AG09309 (cell line): ENCODE data around the gene RPL31.

Experiments used
- DNase-seq: peaks from one replicate; pipeline ENCODE4 v3.0.0-alpha.2; 2010; ENCODE audit warnings: low read depth
- H3K4me3 ChIP-seq: 2 replicates; pipeline ENCODE4 v1.5.1; 2011; ENCODE audit warnings: mild to moderate bottlenecking, low read depth, low read length, moderate library complexity; ENCODE audit not compliant: control insufficient read depth
- TF ChIP-seq, protein P1 (sequence below): IDR thresholded peaks from 2 replicates; pipeline ENCODE4 v1.5.1; 2011; ENCODE audit warnings: mild to moderate bottlenecking, low read depth, low read length, inconsistent platforms; ENCODE audit not compliant: insufficient read depth, control insufficient read depth; ENCODE audit errors: missing control alignments

The RPL31 gene

DNA sequence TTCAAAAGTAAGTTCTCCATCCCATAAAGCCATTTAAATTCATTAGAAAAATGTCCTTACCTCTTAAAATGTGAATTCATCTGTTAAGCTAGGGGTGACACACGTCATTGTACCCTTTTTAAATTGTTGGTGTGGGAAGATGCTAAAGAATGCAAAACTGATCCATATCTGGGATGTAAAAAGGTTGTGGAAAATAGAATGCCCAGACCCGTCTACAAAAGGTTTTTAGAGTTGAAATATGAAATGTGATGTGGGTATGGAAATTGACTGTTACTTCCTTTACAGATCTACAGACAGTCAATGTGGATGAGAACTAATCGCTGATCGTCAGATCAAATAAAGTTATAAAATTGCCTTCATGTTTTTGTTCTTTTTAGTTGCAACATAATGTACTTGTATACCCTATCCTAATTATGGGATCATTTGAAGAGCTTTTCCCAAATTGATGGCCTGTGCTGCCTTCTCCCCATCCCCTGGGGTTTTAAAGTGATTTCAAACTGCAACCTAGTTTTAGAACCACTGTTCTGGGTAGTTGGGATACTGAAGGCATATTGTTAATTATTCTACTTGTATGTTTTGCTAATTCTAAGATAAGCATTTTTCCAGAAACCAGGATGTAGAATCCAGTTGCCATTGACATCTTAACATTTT lies 4.1 kb downstream of the RPL31 start:
- no peak overlapping the region for H3K4me3 ChIP-seq
- DNase-seq, result no peak
- TF ChIP-seq, protein P1, sequence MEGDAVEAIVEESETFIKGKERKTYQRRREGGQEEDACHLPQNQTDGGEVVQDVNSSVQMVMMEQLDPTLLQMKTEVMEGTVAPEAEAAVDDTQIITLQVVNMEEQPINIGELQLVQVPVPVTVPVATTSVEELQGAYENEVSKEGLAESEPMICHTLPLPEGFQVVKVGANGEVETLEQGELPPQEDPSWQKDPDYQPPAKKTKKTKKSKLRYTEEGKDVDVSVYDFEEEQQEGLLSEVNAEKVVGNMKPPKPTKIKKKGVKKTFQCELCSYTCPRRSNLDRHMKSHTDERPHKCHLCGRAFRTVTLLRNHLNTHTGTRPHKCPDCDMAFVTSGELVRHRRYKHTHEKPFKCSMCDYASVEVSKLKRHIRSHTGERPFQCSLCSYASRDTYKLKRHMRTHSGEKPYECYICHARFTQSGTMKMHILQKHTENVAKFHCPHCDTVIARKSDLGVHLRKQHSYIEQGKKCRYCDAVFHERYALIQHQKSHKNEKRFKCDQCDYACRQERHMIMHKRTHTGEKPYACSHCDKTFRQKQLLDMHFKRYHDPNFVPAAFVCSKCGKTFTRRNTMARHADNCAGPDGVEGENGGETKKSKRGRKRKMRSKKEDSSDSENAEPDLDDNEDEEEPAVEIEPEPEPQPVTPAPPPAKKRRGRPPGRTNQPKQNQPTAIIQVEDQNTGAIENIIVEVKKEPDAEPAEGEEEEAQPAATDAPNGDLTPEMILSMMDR, result no peak

DNA sequence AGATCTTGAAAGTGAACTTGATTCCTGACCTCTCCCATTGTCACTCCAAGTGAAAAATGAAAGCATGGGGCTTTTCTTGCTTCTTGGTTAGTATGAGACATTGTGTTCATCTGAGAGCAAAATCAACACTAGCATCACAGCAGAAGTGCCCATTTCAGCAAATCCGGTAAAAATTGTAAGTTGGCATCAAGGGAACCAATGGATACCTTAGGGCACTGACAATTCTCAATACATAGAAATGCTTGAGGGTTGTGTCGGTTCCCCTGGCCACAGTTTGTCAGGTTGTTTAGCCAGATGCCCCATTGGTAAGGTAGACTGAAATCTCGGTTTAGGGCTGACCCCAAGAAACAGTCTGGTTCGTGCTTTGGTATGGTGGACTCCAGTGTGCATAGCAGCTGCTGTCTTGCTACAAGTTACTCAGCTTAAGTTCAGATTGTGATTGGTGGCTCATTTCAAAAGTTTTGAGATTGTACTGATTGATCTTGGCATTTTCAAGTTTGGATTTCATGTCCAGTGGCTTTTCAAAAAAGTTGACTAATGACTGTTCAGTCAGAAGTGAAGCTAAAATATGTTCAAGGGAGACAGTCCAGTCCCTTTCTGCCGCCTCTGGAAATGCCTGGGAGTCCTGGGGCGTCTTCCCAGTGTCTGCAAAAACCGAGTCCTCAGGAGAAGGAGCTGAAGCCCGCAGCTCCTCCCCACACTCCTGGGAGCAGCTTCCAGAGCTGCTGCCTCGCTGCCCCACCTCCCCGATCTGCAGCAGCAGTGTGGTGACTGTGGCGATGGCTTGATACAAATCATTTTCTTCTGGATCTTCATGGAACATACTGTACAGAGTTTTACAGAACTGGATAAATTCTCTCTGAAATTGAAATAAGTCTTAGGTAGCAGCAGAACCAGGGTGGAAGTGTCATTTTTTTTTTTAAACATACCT lies 5.6 kb downstream of the RPL31 start:
- no peak for DNase-seq
- TF ChIP-seq, protein P1, result no peak
- H3K4me3 ChIP-seq, result no peak overlapping the region

DNA sequence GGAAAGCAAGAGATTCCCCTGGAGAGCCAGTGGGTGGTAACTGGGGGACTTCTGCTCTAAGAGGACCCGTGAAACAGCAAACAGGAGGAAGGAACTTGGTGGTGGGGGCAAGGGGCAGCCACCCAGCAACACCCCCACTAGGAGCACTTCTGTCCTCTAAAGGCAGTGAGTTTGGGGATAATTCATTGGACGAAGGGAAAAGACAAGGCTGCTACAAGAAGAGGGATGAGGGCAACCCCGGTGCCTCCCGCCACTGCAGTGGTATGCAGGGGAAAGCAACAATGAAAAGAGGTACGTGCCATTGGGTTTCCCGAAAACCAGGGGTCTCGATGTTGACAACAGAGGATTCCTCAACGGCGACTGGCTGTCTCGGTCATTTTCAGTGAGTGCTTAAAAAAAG lies 9.1 kb downstream of the RPL31 start:
- TF ChIP-seq, protein P1, result no peak
- H3K4me3 ChIP-seq, result no peak overlapping the region
- no peak for DNase-seq

DNA sequence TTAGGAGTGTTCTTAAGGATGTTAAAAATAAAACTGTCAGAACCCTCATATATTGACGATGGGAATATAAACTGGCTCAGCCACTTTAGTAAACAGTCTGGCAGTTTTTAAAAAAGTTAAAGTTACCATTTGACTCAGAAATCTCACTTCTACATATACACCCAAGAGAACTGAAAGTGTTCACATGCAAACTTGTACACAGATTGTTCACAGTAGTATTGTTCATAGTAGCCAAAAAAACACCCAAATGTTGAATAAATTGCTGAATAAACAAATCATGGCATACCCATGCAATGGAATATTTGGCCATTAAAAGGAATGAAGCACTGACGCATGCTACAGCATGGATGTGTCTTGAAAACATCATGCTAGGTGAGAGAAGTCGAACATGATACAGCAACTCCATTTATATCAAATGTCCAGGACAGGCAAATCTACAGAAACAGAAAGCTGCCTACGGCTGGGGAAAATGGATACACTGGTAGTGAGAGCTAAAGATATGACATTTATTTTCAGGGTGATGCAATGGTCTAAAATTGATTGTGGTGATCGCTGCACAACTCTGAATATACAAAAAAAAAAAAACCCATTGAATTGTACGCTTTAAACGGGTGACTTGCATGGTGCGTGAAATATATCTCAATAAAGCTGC lies 10.1 kb downstream of the RPL31 start:
- DNase-seq, result no peak
- TF ChIP-seq, protein P1, result no peak

DNA sequence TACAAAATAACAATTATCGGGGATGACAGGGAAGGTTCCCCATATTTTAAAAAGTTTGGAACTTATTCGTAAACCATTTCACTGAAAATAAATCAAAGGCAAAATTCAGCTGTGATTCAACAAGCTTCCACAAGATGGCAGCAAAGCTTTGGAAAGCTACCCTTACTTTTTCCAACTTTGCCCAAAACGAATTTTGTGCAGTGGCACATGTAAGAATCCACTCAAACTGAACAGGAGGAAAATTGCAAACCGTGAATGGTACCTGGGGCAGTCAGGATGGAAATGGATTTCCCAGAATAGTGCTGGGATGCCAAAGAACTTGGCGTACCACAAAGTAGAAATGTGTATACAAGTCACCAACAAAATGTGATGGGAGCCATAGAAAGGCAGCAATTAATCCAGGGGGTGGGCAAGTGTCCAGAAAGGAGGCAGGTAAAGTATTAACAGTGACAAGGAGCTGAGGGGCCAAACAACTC lies 10.7 kb downstream of the RPL31 start:
- TF ChIP-seq, protein P1, result peak; percentile 68
- no peak overlapping the region for H3K4me3 ChIP-seq
- no peak for DNase-seq

More for the DNA sequence above, 10.1 kb downstream of the RPL31 start:
- no peak overlapping the region for H3K4me3 ChIP-seq

DNA sequence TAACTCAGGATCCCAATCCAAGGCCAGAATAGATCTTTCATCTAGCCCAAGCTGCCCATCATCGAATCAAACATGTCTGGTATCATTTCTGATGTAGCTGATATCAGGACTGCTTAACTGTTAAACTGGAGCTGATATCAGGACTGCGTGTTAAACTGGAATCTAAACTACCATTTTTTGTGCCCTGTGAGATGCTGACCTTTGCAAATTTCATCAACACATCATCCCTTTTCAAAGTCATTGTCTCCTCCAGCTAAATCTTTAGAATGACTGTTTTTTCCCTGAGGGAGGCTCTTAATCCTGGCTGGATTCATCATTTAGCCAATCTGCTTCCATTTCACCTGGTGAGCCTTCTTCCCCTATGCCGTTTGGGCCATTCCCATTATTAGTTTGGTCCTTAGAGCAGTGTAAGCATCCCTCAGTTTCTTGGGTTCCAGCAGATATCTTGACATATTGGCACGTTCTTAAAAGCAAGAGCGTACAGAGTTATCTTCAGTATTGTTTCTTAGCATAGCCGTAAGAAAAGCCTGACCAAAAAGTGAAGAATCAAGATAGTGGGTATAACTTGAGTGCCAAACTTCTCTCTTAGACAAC lies 12.3 kb downstream of the RPL31 start:
- DNase-seq, result no peak
- TF ChIP-seq, protein P1, result no peak
- H3K4me3 ChIP-seq, result no peak overlapping the region
